NCI-H2227 (cell line): ENCODE measurements around the gene DOC2A.

Experiments used
- DNase-seq: peaks from one replicate; lab custom pipeline; 2025; ENCODE audit not compliant: unreplicated experiment; lab: John Stamatoyannopoulos, UW

DOC2A gene

DNA sequence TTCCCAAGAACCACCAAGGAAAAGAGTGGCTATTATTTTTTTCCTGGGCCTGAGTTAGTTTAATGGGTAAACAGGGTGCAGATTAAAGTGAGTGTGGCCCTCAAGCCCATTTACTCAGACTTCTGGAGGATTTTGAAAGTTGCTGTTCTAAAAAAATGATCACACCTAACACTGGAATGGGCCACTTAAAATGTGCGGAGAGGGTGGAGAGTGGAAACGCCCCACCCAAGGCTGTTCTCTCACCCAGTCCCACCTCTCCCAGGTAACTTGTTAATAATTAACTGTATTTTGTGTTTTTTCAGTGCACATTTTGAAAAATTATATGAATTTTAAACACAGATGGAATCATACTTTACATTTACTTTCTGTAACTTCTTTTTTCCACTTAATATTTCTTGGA is 20.8 kb downstream of the DOC2A start:
- no peak for DNase-seq

DNA sequence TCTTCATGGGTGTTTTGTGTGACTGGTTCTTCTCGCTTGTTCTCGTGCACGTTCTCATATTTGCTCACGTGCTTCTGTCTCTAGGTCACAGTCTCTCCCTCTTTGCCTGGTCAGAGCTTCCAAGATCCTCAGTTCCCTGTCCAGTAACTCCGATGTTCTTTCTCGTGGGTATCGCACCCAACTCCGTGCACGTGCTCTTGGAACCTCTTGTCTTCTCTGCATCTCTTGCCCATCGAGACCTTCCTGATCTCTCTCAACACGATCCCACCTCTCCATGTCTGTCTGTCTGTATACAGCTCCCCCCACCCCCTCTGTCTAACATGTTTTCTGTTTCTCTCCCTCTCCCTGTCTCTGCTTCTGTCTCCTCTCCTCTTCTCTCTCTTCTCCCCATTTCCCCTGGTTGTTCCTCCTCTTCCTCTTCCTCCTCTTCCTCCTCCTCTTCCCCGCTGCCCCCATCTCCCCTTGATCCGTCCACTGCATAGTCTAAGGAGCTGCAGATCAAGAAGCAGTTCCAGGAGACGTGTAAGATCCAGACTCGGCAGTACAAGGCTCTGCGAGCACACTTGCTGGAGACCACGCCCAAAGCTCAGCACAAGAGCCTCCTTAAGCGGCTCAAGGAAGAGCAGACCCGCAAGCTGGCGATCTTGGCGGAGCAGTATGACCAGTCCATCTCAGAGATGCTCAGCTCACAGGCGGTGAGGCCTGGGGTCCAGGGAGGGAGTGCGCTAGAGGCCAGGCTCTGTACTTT is 21.5 kb downstream of the DOC2A start:
- no peak for DNase-seq

DNA sequence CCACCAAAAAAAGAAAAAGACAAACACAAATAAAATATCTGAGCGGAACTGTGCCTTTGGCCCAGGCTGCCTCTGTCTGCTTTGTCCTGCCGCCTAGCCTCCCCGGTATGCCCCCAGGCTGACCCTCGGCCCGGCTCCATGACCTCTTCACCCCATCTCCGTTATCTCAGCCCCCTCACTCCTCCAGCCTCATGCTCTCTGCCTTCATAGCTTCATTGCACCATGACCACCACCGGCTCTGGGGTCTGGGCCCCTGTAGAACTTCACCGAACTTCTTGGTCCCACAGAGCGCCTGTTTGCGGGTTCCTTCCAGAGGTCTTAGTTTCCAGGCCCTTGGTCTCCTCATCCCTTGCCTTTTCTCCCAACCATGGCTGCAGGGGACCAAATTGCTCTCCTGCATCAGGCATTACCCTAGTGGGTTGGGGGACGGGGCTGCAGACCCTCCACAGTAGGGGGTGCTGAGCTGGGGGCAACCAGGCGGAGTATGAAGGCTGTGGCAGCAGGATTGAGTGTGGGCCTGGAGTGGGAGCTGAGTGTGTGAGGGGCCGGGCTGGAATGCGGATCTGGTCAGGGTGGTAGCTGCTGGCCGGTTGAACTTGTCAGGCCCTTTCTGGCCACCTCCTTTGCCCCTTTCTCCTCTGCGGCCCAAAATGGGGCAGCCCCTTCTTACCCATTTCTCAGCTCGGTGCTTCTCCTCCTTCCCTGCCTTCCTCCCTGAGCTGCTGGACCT is 22.3 kb downstream of the DOC2A start:
- no peak for DNase-seq

DNA sequence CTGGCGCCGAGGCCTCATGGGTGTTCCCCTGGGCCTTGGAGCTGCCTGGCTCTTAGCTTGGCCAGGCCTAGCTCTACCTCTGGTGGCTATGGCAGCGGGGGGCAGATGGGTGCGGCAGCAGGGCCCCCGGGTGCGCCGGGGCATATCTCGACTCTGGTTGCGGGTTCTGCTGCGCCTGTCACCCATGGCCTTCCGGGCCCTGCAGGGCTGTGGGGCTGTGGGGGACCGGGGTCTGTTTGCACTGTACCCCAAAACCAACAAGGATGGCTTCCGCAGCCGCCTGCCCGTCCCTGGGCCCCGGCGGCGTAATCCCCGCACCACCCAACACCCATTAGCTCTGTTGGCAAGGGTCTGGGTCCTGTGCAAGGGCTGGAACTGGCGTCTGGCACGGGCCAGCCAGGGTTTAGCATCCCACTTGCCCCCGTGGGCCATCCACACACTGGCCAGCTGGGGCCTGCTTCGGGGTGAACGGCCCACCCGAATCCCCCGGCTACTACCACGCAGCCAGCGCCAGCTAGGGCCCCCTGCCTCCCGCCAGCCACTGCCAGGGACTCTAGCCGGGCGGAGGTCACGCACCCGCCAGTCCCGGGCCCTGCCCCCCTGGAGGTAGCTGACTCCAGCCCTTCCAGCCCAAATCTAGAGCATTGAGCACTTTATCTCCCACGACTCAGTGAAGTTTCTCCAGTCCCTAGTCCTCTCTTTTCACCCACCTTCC is 23.3 kb downstream of the DOC2A start:
- no peak for DNase-seq

DNA sequence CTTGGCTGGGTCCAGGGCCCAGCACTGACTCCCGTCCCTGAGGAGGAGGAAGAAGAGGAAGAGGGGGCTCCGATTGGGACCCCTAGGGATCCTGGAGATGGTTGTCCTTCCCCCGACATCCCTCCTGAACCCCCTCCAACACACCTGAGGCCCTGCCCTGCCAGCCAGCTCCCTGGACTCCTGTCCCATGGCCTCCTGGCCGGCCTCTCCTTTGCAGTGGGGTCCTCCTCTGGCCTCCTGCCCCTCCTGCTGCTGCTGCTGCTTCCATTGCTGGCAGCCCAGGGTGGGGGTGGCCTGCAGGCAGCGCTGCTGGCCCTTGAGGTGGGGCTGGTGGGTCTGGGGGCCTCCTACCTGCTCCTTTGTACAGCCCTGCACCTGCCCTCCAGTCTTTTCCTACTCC is 23.9 kb downstream of the DOC2A start:
- no peak for DNase-seq

DNA sequence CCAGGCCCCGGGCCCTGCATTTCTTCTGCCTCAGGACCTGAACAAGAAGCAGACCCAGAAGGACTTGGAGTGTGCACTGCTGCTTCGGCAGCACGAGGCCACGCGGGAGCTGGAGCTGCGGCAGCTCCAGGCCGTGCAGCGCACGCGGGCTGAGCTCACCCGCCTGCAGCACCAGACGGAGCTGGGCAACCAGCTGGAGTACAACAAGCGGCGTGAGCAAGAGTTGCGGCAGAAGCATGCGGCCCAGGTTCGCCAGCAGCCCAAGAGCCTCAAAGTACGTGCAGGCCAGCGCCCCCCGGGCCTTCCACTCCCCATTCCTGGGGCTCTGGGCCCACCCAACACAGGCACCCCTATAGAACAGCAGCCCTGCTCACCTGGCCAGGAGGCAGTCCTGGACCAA is 24.6 kb downstream of the DOC2A start:
- no peak for DNase-seq

DNA sequence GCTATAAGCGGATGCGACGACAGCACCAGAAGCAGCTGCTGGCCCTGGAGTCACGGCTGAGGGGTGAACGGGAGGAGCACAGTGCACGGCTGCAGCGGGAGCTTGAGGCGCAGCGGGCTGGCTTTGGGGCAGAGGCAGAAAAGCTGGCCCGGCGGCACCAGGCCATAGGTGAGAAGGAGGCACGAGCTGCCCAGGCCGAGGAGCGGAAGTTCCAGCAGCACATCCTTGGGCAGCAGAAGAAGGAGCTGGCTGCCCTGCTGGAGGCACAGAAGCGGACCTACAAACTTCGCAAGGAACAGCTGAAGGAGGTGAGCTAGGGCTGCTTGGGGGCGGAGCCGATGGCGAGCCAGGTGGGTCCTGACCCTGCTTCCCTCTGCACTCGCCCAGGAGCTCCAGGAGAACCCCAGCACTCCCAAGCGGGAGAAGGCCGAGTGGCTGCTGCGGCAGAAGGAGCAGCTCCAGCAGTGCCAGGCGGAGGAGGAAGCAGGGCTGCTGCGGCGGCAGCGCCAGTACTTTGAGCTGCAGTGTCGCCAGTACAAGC is 25.5 kb downstream of the DOC2A start:
- no peak for DNase-seq

DNA sequence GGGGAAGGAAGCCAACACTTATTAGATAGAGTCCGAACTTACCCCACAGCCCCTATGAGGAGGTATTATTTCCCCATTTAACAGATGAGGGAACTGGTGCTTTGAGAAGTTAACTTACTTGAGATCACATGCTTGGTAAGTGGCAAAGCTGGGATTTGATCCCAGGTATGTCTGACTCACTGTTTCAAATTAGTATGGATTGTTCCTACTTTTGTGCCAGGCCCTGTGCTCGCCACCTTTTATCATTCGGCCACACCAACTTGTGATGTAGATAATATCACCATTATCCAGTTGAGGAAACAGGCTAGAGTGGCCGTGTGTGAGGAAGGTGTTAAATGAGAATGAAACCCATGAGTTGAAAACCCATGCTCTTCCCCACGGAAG is 26.1 kb downstream of the DOC2A start:
- no peak for DNase-seq

DNA sequence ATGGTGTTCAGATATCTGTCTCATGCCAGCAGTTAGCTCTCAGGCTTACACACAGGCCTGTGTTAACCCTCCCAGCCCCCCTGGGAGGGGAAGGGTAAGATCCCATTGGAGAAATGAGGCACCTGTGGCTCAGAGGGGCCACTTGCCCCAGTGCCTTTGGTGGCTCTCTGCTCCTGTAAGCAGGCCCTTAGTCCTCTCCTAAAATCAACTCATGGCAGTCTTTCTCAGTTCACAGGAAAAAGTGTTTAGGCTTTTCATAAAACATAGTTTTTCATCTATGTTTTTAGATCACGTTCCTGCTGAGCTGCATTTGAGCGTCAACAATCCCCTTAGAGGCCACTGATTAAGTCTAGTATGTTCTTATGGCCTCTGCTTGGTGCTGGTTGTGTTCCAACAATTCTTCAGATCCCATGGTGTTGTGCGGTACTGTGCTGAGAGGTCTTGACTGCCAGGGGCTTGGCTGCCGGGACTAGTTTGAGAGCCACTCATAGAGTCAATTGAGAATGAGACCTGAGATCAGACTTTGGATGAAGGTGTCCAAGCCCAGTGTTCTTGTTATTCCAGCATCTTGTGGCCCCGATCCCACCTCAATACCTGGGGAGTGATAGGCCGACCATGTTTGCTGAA is 26.6 kb downstream of the DOC2A start:
- no peak for DNase-seq

DNA sequence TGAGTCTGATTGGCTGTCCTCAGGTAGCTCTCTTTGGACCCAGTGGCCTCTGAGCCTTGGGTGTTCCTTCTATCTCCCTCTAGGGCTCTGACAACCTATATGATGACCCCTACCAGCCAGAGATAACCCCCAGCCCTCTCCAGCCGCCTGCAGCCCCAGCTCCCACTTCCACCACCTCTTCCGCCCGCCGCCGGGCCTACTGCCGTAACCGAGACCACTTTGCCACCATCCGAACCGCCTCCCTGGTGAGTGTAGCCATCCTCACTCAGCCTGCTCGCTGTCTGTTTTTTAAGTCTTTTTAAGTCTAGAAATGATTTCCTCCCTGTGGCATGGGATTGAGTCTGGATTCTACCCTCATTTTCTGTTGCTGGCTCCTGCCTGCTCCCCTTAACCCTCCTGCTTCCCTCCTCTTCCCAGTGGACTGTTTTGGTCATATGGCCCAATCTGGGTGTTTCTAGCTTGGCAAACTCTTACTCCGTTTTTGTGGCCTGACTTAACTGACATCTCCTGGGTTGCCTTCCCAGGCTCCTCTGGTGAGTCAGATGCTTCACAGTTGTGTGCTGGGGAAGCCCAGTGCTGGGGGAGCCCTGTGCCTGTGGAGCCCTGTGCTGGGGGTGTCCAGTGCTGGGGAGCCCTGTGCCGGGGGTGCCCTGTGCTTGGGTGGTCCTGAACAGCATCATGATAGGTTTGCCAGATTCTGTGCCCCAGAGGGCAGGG is 27.2 kb downstream of the DOC2A start:
- no peak for DNase-seq

DNA sequence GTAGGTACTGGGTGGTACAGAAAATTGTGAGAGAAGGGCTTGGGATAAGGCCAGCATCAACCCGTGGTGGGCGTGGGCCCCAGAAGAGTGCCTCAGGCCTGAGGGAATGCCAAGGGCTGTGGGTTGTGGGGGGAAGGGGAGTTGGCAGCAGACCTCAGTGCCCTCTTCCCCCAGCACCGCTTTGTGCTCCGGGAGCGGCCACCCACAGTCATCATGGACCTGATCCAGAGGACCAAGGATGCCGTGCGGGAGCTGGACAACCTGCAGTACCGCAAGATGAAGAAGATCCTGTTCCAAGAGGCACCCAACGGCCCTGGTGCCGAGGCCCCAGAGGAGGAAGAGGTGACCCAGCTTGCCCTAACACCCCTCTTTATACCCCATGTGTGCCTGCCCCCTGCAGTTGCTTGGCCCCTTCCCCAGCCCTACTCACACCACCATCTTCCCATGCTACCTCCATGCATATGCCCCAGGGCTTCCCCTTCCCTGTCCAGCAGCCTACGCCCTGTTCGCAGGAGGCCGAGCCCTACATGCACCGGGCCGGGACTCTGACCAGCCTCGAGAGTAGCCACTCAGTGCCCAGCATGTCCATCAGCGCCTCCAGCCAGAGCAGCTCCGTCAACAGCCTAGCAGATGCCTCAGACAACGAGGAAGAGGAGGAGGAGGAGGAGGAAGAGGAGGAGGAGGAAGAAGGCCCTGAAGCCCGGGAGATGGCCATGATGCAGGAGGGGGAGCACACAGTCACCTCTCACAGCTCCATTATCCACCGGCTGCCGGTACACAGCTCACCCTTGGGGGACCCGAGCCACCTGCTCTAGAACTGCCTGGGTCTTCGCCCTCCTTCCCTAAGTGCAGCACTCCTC is 28.0 kb downstream of the DOC2A start:
- no peak for DNase-seq

DNA sequence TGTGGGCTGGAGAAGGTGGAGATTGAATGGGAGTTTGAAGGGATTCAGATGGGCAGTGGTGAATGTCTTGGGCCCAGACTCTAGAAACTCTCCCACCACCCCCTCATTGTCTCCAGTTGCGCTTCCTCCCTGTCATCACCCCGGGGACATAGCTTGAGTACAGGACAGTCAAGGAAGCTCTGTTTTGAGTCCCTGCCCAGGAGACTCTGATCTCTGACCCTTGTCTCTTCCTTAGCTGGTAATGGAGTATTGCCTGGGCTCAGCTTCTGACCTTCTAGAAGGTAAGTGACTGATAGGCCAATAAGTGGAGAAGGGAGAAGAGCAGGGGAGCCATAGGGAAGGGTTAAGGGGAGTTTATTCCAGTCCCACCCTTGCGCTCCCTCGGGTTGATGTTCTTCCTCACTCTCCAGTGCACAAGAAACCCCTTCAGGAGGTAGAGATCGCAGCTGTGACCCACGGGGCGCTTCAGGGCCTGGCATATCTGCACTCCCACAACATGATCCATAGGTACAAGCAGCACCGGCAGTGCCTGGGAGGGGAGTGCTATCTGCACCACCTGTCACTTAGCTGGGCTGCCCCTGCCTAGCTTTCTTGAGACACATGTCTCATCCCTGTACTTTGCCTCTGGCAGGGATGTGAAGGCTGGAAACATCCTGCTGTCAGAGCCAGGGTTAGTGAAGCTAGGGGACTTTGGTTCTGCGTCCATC is 32.1 kb downstream of the DOC2A start:
- DNase-seq = no peak

DNA sequence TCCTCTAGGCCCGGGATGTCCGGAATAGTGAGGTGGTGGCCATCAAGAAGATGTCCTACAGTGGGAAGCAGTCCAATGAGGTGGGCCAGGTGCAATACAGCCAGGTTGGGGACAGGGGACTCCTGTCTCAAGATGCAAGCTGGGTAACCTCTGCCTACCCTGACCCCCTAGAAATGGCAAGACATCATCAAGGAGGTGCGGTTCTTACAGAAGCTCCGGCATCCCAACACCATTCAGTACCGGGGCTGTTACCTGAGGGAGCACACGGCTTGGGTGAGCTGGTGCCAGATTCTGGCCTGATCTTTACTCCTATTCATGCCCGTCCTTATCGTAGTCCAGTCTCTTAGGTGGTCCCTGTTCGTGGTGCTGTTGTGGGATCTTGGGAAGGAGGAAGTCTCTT is 32.7 kb downstream of the DOC2A start:
- DNase-seq = no peak

DNA sequence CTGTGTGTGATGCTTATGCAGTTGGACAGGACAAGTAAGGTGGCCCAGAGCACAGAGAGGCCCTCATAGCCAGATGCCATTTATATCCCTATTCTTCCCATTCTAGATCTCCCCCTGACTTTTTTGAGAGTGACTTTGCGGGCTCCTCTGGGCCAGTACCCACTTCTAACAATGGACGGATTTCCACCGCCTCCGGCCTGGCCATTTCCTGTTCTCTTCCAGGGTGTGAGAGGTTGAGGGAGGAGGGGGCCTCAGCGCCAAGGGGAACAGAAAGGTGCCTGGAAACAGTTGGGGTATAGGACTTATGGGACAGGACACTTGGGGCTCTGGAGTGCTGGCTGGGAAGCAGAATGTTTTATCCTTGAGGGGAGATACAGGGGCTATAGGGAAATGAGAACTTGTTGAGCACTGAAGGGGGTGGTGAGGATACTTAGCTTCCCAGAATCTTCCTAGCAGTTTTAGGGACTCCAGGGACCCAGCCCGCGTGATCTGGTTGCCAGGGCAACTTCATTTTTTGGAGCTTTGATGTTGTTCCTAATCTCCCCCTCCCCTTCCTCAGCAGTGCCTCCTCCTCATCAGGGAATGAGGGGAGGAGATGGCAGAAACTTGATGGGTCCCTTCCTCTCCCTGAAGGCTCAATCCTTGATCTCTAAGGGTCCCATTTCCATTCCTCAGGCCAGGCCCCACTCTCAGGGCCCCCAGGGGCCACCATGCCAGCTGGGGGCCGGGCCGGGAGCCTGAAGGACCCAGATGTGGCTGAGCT is 33.6 kb downstream of the DOC2A start:
- DNase-seq = no peak

DNA sequence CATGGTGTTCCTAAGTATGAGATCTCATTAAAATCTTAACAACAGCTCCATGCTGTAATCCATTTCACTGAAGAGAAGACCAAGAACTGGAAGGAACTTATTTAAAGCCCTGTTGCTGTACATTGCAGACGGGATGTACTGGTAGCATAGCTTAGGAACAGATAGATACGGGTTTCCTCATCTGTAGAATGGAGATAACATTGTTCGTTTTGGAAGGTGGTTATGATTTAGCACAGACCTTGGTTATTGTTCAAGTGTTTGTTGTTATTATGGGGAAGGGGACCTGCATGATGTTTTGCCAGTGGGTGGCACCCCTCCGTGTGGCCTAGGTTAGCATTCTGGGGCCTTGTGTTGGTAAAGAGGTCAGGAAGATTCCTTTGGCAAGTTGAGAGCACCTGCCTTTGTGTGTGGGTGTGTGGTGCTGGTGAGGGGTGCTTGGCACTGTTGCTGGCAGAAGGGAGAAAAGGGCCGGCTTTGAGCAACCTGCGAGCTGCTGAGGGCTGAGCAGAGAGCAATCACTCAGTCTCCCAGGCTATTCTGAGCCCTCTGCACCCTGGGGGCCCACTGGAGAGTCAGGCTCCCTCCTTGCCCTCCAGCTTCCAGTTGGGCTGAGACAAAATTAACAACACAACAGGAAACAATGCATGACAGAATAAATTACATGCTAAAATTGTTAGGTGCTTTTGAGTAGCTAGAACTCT is 34.9 kb downstream of the DOC2A start:
- no peak for DNase-seq

DNA sequence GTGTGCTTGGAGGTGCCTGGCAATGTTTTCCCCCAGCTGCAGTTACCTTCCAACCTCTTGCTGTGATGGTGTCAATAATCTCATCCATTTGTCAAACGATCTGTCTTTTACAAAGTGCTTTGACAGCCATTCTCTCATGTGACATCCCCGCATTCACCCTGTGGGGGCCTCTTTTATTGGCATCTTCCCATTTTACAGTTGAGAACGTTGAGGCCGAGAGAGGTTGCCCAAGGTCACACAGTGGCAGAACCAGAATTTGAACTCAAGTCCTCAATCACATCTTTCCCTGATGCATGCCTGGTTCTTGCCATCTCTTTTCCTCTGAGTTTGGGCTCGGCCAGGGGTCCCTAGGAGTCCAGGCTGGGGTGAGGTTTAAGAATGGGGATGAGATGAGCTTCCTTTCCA is 35.7 kb downstream of the DOC2A start:
- DNase-seq = no peak

DNA sequence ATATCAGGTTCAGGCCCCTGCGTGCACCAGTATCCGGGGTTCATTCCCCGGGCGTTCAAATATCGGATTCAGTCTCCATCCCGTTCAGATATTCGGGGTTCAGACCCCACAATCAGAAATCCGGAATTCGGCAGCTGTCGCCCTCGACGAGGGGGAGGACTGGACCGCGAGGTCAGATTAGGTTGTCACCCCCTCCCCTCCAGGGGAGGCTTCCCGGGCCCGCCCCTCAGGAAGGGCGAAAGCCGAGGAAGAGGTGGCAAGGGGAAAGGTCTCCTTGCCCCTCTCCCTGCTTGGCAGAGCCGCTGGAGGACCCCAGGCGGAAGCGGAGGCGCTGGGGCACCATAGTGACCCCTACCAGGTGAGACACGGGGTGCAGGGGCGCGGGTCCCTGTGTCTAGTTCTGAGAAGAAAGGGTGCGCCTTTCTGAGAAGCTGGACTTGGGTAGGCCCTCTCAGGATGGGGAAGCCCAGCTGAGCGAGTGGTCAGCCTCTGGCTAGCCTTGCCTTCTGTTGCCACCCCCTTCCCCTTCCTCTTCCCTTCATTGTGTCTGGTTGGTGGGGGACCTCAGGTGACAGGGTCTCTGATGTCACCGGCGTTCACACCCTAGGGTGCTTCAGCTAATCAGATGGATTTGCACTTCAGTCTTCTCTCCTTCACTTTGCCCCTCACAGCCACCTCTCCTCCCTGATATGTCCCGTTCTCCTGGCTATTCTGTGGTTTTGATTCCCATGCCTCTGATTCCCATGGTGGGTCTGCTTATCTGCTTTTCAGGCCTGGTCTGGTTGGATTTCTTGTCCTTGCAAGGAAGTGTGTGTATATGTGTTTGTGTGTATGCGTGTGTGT is 36.3 kb downstream of the DOC2A start:
- DNase-seq = no peak
